Tibial artery (tissue), 4 donors: Measurements from ENCODE around the gene EPHB2.

Source experiments
- DNase-seq, 2 donors: peaks; one replicate each; pipeline ENCODE4 v3.0.0-alpha.2; 2019
- H3K27ac ChIP-seq, 2 donors: fragments of 200-600 bp; sonication (generic) in 1 of 2; 1 replicate in 1 of 2; 2 replicates in 1 of 2; pipeline ENCODE4 v1.5.1; 2018 to 2019; ENCODE audit warnings: mild to moderate bottlenecking in 1 of 2
- H3K27me3 ChIP-seq, 2 donors: fragments of 200-600 bp; sonication (generic) in 1 of 2; one replicate each; pipeline versions ENCODE4 v1.5.1 to v1.6.0; 2016 to 2019
- H3K36me3 ChIP-seq, 3 donors: fragments of 200-600 bp; sonication (generic) in 2 of 3; one replicate each; pipeline ENCODE4 v1.5.1; 2016 to 2019; ENCODE audit warnings: mild to moderate bottlenecking in 2 of 3
- H3K4me1 ChIP-seq, 4 donors: fragments of 200-600 bp; sonication (generic) in 2 of 4; 1 replicate in 3 of 4; 2 replicates in 1 of 4; pipeline ENCODE4 v1.5.1; 2016 to 2019
- H3K4me3 ChIP-seq, 2 donors: fragments of 200-600 bp; sonication (generic) in 1 of 2; 1 replicate in 1 of 2; 2 replicates in 1 of 2; pipeline ENCODE4 v1.5.1; 2018 to 2019; ENCODE audit warnings: mild to moderate bottlenecking in 2 of 2
- H3K9me3 ChIP-seq, 3 donors: fragments of 200-600 bp; sonication (generic) in 1 of 3; one replicate each; pipeline ENCODE4 v1.5.1; 2016 to 2019
- intact Hi-C: fragments of 100-400 bp; cut with DNase I; formaldehyde crosslinking; loops from one replicate; pipeline ENCODE4 v1.15.0; 2023; ENCODE audit warnings: low total_unique reads
- TF ChIP-seq, protein P1 (sequence below), 2 experiments: fragments of 200-600 bp in 1 of 2; fragments of 450-650 bp in 1 of 2; IDR thresholded peaks; one replicate each; pipeline ENCODE4 v1.5.1; 2017 to 2019; ENCODE audit warnings: antibody characterized with exemption in 2 of 2, mild to moderate bottlenecking in 1 of 2, moderate library complexity in 1 of 2

Gene EPHB2

GRCh38 chr1:22751124-22751531, 40.5 kb downstream of the EPHB2 start:
- DNase-seq: no peak
- TF ChIP-seq, protein P1, sequence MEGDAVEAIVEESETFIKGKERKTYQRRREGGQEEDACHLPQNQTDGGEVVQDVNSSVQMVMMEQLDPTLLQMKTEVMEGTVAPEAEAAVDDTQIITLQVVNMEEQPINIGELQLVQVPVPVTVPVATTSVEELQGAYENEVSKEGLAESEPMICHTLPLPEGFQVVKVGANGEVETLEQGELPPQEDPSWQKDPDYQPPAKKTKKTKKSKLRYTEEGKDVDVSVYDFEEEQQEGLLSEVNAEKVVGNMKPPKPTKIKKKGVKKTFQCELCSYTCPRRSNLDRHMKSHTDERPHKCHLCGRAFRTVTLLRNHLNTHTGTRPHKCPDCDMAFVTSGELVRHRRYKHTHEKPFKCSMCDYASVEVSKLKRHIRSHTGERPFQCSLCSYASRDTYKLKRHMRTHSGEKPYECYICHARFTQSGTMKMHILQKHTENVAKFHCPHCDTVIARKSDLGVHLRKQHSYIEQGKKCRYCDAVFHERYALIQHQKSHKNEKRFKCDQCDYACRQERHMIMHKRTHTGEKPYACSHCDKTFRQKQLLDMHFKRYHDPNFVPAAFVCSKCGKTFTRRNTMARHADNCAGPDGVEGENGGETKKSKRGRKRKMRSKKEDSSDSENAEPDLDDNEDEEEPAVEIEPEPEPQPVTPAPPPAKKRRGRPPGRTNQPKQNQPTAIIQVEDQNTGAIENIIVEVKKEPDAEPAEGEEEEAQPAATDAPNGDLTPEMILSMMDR (IDR thresholded peaks at IDR 0.05): no peak
- Histone ChIP-seq H3K27me3 (no peaks in the 10 kb centered on the region), H3K27ac (peak overlapping the region; percentile 33 to 53), H3K4me3 (no peak overlapping the region), H3K9me3 (no peaks in the 10 kb centered on the region), H3K36me3 (no peaks in the 10 kb centered on the region), H3K4me1 (peaks cover 0 to 13% (median 4%) of the 10 kb centered on the region in 4 donors)
- intact Hi-C loops: no loop called here

GRCh38 chr1:22752339-22752738, 41.7 kb downstream of the EPHB2 start:
- Histone ChIP-seq H3K4me1 (peaks cover 0 to 13% (median 4%) of the 10 kb centered on the region in 4 donors), H3K27me3 (no peaks in the 10 kb centered on the region), H3K27ac (no peak overlapping the region), H3K36me3 (no peaks in the 10 kb centered on the region), H3K9me3 (no peaks in the 10 kb centered on the region), H3K4me3 (no peak overlapping the region)
- intact Hi-C loops: no loop called here
- no peak for DNase-seq
- TF ChIP-seq, protein P1 (IDR thresholded peaks at IDR 0.05): no peak

DNA sequence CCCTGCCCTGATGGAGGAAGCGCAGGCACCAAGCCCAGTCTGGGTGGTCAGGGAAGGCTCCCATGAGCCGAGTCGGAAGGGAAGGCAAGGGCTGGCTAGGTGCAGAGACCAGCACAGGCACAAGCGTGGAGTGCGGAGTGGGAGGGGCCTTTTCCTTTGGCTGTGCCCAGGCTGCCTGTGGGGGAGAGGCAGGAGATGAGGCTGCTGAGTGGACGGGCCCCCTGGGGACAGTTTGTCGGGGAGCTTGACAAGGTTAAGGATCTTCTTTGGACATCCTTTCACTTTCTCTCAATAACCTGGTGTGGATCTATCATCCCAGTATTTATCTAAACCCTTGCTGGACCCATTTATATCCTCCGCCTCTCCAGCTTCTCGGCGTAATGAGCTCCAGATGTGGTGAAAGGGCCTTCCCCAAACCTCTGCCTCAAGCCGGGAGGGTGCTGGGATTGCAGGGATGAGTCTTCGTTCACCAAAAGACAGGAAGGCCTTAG, 42.9 kb downstream of the EPHB2 start:
- no peaks in the 10 kb centered on the region for H3K27me3 ChIP-seq
- no peak overlapping the region for H3K4me3 ChIP-seq
- peak; percentile 64 to 75 for DNase-seq
- H3K36me3 ChIP-seq: no peaks in the 10 kb centered on the region
- peaks cover 0 to 13% (median 4%) of the 10 kb centered on the region in 4 donors for H3K4me1 ChIP-seq
- intact Hi-C loops: no loop called here
- peak overlapping the region in 1 of 2 donors; percentile 33 for H3K27ac ChIP-seq
- no peaks in the 10 kb centered on the region for H3K9me3 ChIP-seq
- TF ChIP-seq, protein P1 (IDR thresholded peaks at IDR 0.05): no peak

- Histone ChIP-seq H3K27ac (peak overlapping the region in 1 of 2 donors; percentile 33), H3K27me3 (no peaks in the 10 kb centered on the region), H3K36me3 (no peaks in the 10 kb centered on the region), H3K9me3 (no peaks in the 10 kb centered on the region), H3K4me3 (no peak overlapping the region), H3K4me1 (peaks cover 0 to 13% (median 4%) of the 10 kb centered on the region in 4 donors)
- intact Hi-C loops: no loop called here
- TF ChIP-seq, protein P1 (IDR thresholded peaks at IDR 0.05): no peak
- DNase-seq: no peak
Observed at GRCh38 chr1:22754106-22754768, 43.6 kb downstream of the EPHB2 start.

DNA sequence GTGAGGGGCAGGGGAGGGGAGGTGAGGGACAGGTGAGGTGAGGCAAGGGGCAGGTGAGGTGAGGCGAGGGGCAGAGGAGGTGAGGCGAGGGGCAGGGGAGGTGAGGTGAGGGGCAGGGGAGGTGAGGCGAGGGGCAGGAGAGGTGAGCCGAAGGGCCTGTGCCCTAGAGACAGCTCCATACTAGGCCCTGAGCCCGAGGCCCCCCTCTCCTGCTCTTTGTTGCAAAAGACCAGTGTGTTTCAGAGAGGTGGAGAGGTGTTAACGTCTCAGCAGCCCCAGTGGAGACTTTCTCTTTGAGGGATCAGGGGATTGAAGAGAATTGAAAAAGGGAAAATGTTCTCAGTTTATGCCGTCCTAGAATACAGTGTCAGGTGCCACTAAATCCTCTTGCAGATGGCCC, 44.2 kb downstream of the EPHB2 start:
- H3K9me3 ChIP-seq: no peaks in the 10 kb centered on the region
- peaks cover 0 to 3% of the 10 kb centered on the region in 2 donors for H3K27me3 ChIP-seq
- no peak for DNase-seq
- H3K36me3 ChIP-seq: no peaks in the 10 kb centered on the region
- H3K4me3 ChIP-seq: no peak overlapping the region
- H3K27ac ChIP-seq: no peak overlapping the region
- TF ChIP-seq, protein P1 (IDR thresholded peaks at IDR 0.05): no peak
- peaks cover 0 to 13% (median 4%) of the 10 kb centered on the region in 4 donors for H3K4me1 ChIP-seq
- intact Hi-C loops: no loop called here
